ENCODE data around the gene SYT3.
"Not testable (repeated sequence)": the region's sequence is repeated elsewhere in the genome, so short reads cannot be mapped to it uniquely, and the experiment has no call there.

The SYT3 gene

DNA sequence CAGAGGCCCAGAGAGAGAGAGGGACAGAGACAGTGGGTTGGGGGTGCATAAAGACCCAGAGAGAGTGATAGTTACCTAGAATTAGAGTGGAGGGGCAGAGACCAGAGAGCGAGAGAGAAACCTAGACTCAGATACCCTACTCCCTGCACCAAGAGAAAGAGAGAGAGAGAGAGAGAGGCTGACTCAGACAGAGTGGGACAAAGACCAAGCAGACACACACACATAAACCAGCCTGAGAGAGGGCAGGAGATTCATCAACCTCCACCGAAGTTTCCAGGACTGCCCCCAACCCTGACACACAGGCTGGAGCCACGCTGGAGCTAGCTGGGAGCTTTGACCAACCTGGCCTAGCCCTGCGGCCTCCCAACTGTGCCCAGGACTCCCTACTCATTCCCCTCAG lies 12.9 kb downstream of the SYT3 start:
- Histone ChIP-seq H3K27me3 (no peaks in the 10 kb centered on the region), H3K36me3 (no peaks in the 10 kb centered on the region), H3K9me3 (replicated peaks in 1 of 11) (no peaks in the 10 kb centered on the region), H3K9ac (0 out of 22 replicates have a peak overlapping the region, but pooled peaks of 1 of the 11 experiments have one; percentile 24), H4K20me1 (no peaks in the 10 kb centered on the region), H3K4me2 (no peak overlapping the region), H3K4me3 (no peak overlapping the region), H3K4me1 (no peaks in the 10 kb centered on the region), H3K27ac (no peak overlapping the region)
- TF ChIP-seq Cebpa-rat (IDR thresholded peaks at IDR 0.05) = no peak

- TF ChIP-seq Cebpa-rat (IDR thresholded peaks at IDR 0.05) = no peak
- no peaks in the 10 kb centered on the region for H3K9me3 ChIP-seq (replicated peaks in 1 of 11)
- H3K4me1 ChIP-seq = peaks cover 0 to 6% (median 4%) of the 10 kb centered on the region in 10 experiments; a peak in 13 of 20 replicates
- 0 out of 22 replicates have a peak overlapping the region, but pooled peaks of 1 of the 11 experiments have one; percentile 38 for H3K9ac ChIP-seq
- H3K4me2 ChIP-seq = no peak overlapping the region
- no peak overlapping the region; a peak in 1 of 22 replicates for H3K27ac ChIP-seq
- no peaks in the 10 kb centered on the region for H3K27me3 ChIP-seq
- no peak overlapping the region for H3K4me3 ChIP-seq
- no peaks in the 10 kb centered on the region for H4K20me1 ChIP-seq
- no peaks in the 10 kb centered on the region for H3K36me3 ChIP-seq
These were observed 13.7 kb downstream of the SYT3 start for GRCh38 chr19:50626011-50626410.

GRCh38 chr19:50624949-50625600 lies 14.6 kb downstream of the SYT3 start:
- Histone ChIP-seq H3K36me3 (no peaks in the 10 kb centered on the region), H3K27ac (no peak overlapping the region), H3K9ac (no peak overlapping the region), H3K4me3 (no peak overlapping the region), H4K20me1 (no peaks in the 10 kb centered on the region), H3K4me1 (peaks cover 0 to 11% (median 7%) of the 10 kb centered on the region in 10 experiments; a peak in 13 of 20 replicates), H3K27me3 (no peaks in the 10 kb centered on the region), H3K4me2 (no peak overlapping the region), H3K9me3 (replicated peaks in 1 of 11) (no peaks in the 10 kb centered on the region)
- TF ChIP-seq Cebpa-rat (IDR thresholded peaks at IDR 0.05) = no peak

- not testable (repeated sequence) for H4K20me1 ChIP-seq; H3K27me3 ChIP-seq; H3K36me3 ChIP-seq; H3K4me3 ChIP-seq; H3K9ac ChIP-seq; H3K27ac ChIP-seq; H3K9me3 ChIP-seq (replicated peaks in 1 of 11)
- Histone ChIP-seq H3K4me1 (peaks cover 0 to 20% (median 8%) of the 10 kb centered on the region in 10 experiments; a peak in 13 of 20 replicates), H3K4me2 (0 out of 22 replicates have a peak overlapping the region, but pooled peaks of 1 of the 11 experiments have one; percentile 46)
These were observed 19.2 kb downstream of the SYT3 start for GRCh38 chr19:50620394-50620906.

DNA sequence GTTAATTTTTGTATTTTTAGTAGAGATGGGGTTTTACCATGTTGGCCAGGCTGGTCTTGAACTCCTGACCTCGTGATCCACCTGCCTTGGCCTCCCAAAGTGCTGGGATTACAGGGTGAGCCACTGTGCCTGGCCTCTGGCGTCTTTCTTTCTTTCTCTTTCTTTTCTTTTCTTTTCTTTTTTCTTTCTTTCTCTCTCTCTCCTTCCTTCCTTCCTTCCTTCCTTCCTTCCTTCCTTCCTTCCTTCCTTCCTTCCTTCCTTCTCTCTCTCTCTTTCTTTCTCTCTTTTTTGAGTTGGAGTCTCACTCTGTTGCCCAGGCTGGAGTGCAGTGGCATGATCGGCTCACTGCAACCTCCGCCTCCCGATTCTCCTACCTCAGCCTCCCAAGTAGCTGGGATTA lies 20.5 kb downstream of the SYT3 start:
- H3K4me3 ChIP-seq; H4K20me1 ChIP-seq; H3K9me3 ChIP-seq (replicated peaks in 1 of 11); H3K27ac ChIP-seq; H3K27me3 ChIP-seq; H3K4me2 ChIP-seq; H3K9ac ChIP-seq; H3K36me3 ChIP-seq: not testable (repeated sequence)
- H3K4me1 ChIP-seq = peaks cover 0 to 20% (median 8%) of the 10 kb centered on the region in 10 experiments; a peak in 13 of 20 replicates

GRCh38 chr19:50618379-50618778 lies 21.3 kb downstream of the SYT3 start:
- H3K4me1 ChIP-seq = peaks cover 0 to 20% (median 8%) of the 10 kb centered on the region in 10 experiments; a peak in 13 of 20 replicates
- H3K36me3 ChIP-seq; H4K20me1 ChIP-seq; H3K9ac ChIP-seq; H3K27me3 ChIP-seq; H3K9me3 ChIP-seq (replicated peaks in 1 of 11); H3K27ac ChIP-seq; H3K4me3 ChIP-seq: not testable (repeated sequence)
- H3K4me2 ChIP-seq = peak overlapping the region in 3 of 11 experiments; percentile 31 to 47 (median 42); a peak in 3 of 22 replicates

DNA sequence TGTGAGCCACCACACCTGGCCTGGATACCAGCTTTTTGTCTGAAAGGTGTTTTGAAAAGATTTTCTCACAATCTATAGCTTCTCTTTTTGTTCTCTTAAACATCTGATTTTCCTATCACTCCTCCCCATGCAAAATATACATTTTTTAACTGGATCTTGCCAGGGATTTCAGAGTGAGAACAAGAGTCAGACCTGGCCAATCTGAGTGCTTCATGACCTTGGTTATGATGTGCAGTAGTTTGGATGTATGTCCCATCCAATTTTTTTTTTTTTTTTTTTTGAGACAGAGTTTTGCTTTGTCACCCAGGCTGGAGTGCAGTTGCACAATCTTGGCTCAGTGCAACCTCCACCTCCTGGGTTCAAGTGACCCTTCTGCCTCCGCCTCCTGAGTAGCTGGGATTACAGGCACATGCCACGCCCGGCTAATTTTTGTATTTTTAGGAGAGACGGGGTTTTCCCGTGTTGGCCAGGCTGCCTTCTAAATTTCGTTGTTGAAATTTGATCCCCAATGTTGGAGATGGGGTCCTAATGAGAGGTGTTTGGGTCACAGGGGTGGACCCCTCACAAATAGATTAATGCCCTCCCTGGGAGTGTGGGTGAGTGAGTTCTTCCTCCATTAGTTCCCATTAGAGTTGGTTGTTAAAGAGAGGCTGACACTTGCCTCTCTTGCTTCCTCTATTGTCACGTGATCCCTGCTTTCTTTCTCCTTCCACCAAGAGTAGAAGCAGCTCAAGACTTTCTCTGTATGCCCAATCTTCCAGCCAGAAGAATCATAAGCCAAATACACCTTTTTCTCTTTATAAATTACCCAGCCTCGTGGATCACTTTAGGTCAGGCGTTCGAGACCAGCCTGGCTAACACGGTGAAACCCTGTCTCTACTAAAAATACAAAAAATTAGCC lies 26.9 kb downstream of the SYT3 start:
- H3K4me2 ChIP-seq = peak overlapping the region in 1 of 11 experiments; percentile 7; a peak in 2 of 22 replicates
- H3K27ac ChIP-seq; H3K36me3 ChIP-seq; H3K9ac ChIP-seq; H3K9me3 ChIP-seq (replicated peaks in 1 of 11); H3K27me3 ChIP-seq; H4K20me1 ChIP-seq; H3K4me3 ChIP-seq: not testable (repeated sequence)
- peaks cover 0 to 10% (median 0%) of the 10 kb centered on the region in 10 experiments; a peak in 3 of 20 replicates for H3K4me1 ChIP-seq

- H3K9ac ChIP-seq = no peak overlapping the region
- H4K20me1 ChIP-seq = no peaks in the 10 kb centered on the region
- H3K36me3 ChIP-seq = no peaks in the 10 kb centered on the region
- peaks cover 0 to 8% (median 0%) of the 10 kb centered on the region in 10 experiments; a peak in 3 of 20 replicates for H3K4me1 ChIP-seq
- no peak overlapping the region for H3K4me2 ChIP-seq
- H3K27me3 ChIP-seq = no peaks in the 10 kb centered on the region
- H3K9me3 ChIP-seq (replicated peaks in 1 of 11) = peaks cover 0 to 7% (median 0%) of the 10 kb centered on the region in 11 experiments; a peak in 2 of 22 replicates
- TF ChIP-seq Cebpa-rat (IDR thresholded peaks at IDR 0.05) = no peak
- H3K27ac ChIP-seq = no peak overlapping the region
- no peak overlapping the region for H3K4me3 ChIP-seq
These were observed 31.6 kb downstream of the SYT3 start for GRCh38 chr19:50607874-50608785.
